SK-N-SH (cell line): ENCODE data around the gene TFG.

Source experiments
- CHD2 ChIP-seq: fragments of 150-350 bp; IDR thresholded peaks from 2 replicates; pipeline ENCODE4 v1.6.1; 2018; ENCODE audit warnings: low read length; ENCODE audit not compliant: partially characterized antibody
- CTCF ChIP-seq: fragments of 200-600 bp; sonication (generic); IDR thresholded peaks from 2 replicates; pipeline ENCODE4 v1.6.1; 2017; ENCODE audit warnings: antibody characterized with exemption, mild to moderate bottlenecking, moderate library complexity
- ELF1 ChIP-seq: IDR thresholded peaks from 2 replicates; pipeline ENCODE4 v1.4.0; 2012
- GABPA ChIP-seq: IDR thresholded peaks from 2 replicates; pipeline ENCODE4 v1.4.0; 2012; ENCODE audit warnings: low read depth, mild to moderate bottlenecking
- MXI1 ChIP-seq: IDR thresholded peaks from 2 replicates; pipeline ENCODE4 v1.6.1; 2012; ENCODE audit warnings: mild to moderate bottlenecking, low read depth, low read length, improper control_type of control experiment
- NRF1 ChIP-seq: IDR thresholded peaks from 2 replicates; pipeline ENCODE4 v1.6.1; 2012; ENCODE audit warnings: low read depth, mild to moderate bottlenecking, low read length
- SIN3A ChIP-seq: IDR thresholded peaks from 2 replicates; pipeline ENCODE4 v1.6.1; 2012; ENCODE audit warnings: low read depth, mild to moderate bottlenecking, low read length, moderate library complexity, borderline replicate concordance
- SMC3 ChIP-seq: IDR thresholded peaks from 2 replicates; pipeline ENCODE4 v1.6.1; 2012; ENCODE audit warnings: low read depth, low read length, improper control_type of control experiment
- TAF1 ChIP-seq: IDR thresholded peaks from 2 replicates; pipeline ENCODE4 v1.6.1; 2012; ENCODE audit warnings: low read depth, mild to moderate bottlenecking, low read length, moderate library complexity, borderline replicate concordance
- TCF12 ChIP-seq: IDR thresholded peaks from 2 replicates; pipeline ENCODE4 v1.4.0; 2012
- TF ChIP-seq, protein P1 (sequence below): fragments of 150-350 bp; IDR thresholded peaks from 2 replicates; pipeline ENCODE4 v1.6.1; 2017; ENCODE audit warnings: antibody characterized with exemption, low read length, low read depth, borderline replicate concordance
- TF ChIP-seq, protein P2 (sequence below): IDR thresholded peaks from 2 replicates; pipeline ENCODE4; 2012

DNA sequence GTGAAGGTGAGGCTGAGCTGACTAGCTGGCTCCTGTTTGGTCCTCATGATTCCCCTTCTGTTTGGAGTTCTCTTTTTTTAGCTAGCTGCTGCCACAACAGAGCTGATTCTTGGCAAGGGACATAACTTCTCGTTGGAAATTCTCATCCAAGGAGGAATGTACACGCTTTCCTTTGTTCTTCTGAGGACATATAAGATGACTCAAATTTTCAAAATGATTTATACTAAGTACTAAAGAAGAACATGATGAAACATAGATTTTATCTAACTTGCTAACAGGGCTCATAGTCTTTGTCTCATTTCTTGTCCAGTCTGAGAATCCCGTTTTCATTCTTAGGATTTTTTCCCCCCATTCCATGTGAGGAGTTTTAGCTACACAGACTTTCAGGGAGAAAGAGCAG is 2.9 kb upstream of the TFG start:
- no peak for TF ChIP-seq TAF1
- TF ChIP-seq, protein P1, sequence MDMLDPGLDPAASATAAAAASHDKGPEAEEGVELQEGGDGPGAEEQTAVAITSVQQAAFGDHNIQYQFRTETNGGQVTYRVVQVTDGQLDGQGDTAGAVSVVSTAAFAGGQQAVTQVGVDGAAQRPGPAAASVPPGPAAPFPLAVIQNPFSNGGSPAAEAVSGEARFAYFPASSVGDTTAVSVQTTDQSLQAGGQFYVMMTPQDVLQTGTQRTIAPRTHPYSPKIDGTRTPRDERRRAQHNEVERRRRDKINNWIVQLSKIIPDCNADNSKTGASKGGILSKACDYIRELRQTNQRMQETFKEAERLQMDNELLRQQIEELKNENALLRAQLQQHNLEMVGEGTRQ: no peak
- TF ChIP-seq MXI1: no peak
- TF ChIP-seq SIN3A: no peak
- no peak for TF ChIP-seq CTCF
- peak; percentile 70 for TF ChIP-seq TCF12
- TF ChIP-seq, protein P2, sequence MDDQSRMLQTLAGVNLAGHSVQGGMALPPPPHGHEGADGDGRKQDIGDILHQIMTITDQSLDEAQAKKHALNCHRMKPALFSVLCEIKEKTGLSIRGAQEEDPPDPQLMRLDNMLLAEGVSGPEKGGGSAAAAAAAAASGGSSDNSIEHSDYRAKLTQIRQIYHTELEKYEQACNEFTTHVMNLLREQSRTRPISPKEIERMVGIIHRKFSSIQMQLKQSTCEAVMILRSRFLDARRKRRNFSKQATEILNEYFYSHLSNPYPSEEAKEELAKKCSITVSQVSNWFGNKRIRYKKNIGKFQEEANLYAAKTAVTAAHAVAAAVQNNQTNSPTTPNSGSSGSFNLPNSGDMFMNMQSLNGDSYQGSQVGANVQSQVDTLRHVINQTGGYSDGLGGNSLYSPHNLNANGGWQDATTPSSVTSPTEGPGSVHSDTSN: peak; percentile 88
- TF ChIP-seq NRF1: no peak
- TF ChIP-seq GABPA: no peak
- no peak for TF ChIP-seq ELF1
- TF ChIP-seq CHD2: no peak
- TF ChIP-seq SMC3: no peak
